HG03025 (cell line): Measurements from ENCODE around the gene RARRES1.

Experiments used
- ATAC-seq: cut with Tn5 transposase; IDR thresholded peaks from one replicate; pipeline ENCODE4 v1.9.1; 2021; ENCODE audit warnings: mild to moderate bottlenecking, moderate library complexity; ENCODE audit not compliant: unreplicated experiment, low FRiP score

RARRES1 gene

DNA sequence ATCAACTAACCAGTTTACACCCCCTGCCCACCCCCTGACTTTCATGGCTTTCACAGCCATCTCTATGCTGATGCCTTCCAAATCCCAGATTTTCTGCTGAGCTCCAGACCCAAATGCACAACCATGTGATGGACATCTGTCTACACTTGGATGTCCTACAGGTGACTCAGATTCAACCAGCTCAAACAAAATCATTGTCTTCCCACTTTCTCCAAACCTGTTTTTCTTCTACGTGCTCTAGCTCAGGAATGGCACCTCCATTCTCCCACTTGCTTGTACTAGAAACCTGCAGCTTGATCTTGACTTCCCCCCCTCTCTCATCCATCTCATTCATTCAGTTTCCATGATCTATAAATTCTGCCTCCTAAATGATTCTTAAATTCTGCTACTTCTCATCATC, 34.1 kb upstream of the RARRES1 start:
- ATAC-seq, result no peak

GRCh38 chr3:158765518-158766205, 33.4 kb upstream of the RARRES1 start:
- no peak for ATAC-seq

DNA sequence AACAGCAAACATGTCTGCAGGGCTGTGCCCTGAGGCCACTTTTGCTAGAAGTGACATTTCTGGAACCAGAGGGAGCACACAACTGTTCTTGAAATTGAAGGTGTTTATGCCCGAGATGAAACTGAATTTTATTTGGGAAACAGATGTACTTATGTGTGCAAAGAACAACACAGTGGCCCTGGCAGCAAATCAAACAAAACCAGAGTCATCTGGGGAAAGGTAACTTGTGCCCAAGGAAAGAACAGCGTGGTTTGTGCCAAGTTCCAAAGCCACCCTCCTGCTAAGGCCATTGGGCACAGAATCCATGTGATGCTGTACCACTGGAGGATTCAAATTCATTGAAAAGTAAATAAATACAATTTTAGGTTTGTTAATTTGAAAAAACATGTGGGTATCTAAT, 31.2 kb upstream of the RARRES1 start:
- no peak for ATAC-seq

DNA sequence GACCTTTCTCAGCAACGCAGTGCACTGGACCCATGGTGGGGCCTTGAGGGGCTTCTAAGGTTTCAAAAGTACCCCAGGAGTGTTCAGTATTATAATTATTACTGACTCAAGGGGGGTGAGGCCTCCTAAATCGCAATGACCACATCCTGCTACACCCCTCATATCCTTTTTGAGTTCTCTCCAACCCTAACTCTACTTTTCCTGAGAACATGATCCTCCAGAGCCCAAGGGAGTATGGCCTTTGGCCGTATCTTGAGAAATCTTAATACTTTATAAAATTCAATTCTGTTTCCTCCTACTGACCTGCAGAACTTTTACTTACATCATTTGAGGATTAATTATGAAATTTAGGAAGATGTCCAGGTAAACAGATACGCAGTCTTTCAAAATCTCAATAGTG, 30.4 kb upstream of the RARRES1 start:
- ATAC-seq, result no peak

GRCh38 chr3:158761350-158761749, 29.1 kb upstream of the RARRES1 start:
- no peak for ATAC-seq

GRCh38 chr3:158755421-158755820, 23.2 kb upstream of the RARRES1 start:
- ATAC-seq, result no peak

DNA sequence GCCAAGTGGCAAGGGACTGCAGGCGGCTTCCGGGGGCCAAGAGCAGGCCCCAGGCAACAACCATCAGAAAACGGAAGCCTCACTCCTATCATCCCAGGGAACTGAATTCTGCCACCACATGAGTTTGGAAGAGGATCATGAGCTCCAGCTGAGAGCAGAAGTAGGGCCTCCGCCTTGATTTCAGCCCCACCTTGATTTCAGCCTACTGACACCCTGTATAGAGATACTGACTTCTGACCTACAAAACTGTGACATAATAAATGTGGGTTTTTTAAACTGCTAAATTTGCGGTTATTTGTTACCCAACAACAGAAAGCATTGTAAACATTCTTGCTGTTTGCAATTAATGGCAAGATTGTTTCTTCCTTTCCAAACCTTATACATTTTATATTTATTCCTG, 21.6 kb upstream of the RARRES1 start:
- no peak for ATAC-seq

DNA sequence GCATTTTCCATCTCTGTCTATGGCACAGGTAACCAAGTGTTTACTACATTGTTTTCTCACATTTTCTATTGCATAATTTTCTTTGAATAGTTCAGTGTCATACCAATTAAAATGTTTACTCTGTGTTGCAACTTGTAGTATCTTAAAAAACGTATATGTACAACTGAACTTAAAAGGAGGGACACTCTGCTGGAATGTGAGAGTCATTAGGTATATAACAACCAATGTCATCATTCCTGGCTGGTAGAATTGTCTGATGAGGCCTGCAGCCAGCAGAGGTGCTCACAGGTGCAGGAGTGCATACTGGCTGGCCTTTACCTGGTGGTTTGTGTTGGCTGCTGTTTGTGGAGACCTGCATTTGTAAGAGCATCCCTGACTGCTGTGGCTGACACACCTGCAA, 19.1 kb upstream of the RARRES1 start:
- no peak for ATAC-seq

DNA sequence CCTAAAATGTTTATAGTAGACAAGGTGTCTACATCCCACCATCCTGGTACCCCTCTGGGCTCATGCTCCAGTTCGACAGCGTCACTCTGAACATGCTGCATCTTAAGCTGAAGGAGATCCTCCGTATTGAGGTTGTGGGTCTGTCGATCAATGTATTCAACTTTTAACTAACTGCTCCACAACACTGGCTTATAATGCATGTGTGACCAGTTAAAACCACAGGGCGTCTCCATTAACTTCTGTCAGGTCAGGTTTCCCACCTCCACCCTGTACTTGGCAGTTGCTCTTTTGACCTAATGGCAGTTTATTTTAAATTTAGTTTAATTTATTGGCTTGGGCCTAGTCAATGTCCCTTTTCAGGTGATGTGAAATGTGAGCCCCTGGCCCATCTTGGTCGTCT, 17.8 kb upstream of the RARRES1 start:
- ATAC-seq, result no peak

DNA sequence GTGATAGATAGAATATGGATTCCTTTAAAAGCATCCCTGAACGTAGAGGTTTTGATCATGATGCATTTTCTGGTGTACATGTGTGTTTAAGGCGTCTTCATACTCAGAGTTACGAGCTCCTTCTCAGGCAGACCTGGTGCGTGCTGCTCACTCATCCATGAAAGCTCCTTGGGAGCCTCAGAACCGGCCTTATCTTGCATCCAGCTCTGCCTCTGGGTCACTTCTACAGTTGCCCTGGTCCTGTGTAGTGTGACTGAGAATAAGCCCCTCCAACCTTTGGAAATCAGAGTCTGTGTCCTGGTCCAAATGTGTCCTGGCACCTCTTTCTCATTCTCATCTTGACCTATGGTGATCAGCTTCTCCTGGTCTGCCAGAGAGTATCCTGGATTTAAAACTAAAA, 17.3 kb upstream of the RARRES1 start:
- no peak for ATAC-seq

- no peak for ATAC-seq
Observed at GRCh38 chr3:158748237-158748828, 16.1 kb upstream of the RARRES1 start.

DNA sequence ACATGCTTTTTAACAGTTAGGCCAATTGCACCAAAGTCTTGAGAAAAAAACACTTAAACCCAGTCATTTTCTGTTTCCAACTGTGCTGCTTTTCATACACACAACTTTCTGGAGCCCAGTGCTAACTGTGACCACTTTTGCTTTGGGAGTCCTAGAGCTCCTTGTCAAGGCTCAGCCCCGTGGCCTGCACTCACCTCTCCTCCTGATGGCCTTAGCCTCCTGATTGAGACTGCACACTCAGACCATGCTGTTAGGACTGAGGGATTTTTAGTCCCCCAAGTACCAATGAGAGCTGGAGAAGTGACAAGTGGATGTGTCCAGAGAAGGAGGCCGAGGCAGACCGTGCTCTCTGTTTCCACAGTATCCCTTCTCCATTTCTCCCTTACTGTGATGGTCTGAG, 15.2 kb upstream of the RARRES1 start:
- ATAC-seq, result no peak

DNA sequence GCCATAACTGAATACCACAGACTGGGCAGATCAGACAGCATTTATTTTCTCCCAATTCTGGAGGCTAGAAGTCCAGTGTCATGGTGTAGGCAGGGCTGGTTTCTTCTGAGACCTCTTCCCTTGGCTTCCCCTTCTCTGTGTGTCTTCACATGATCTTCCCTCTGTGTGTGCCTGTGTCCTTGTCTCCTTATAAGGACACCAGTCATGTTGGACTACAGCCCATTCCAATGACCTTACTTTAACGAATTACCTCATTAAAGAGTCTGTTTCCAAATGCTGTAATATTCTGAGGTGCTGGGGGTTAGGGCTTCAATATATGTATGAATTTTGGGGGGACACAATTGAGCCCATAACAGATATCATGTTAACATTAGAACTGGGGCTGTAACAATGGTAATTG, 13.3 kb upstream of the RARRES1 start:
- ATAC-seq, result no peak

DNA sequence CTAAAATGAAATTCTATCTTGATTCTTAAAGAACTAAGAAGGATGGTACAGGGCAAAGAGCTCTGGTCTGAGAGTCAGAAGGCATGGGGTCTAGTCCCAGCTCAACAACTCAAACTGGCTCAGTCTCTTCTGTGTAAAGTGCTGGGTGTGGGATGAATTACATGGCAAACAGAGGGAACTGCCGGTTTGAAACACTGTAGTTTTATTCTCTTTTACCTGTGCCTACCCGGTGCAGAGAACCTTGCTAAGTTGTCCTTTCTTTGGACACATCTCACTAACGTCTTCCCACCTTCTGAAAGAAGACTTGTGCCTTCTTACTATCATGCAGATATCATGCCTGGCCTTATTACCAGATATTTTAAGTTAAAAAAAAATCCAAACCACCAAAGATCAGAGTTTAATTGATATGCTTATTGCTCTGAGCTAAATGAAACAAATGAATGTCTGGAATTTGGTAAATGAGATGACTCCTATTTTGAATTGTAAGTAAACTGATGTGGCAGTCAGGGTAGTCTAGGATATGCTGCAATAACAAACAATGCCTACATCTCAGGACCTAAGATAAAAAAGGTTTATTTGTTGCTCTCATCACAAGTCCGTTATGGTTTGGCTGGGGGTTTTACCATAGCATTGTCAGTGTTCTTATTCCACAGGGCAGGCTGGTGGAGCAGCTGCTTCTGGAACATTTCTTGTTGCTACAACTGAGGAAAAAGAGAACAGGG, 12.5 kb upstream of the RARRES1 start:
- no peak for ATAC-seq

DNA sequence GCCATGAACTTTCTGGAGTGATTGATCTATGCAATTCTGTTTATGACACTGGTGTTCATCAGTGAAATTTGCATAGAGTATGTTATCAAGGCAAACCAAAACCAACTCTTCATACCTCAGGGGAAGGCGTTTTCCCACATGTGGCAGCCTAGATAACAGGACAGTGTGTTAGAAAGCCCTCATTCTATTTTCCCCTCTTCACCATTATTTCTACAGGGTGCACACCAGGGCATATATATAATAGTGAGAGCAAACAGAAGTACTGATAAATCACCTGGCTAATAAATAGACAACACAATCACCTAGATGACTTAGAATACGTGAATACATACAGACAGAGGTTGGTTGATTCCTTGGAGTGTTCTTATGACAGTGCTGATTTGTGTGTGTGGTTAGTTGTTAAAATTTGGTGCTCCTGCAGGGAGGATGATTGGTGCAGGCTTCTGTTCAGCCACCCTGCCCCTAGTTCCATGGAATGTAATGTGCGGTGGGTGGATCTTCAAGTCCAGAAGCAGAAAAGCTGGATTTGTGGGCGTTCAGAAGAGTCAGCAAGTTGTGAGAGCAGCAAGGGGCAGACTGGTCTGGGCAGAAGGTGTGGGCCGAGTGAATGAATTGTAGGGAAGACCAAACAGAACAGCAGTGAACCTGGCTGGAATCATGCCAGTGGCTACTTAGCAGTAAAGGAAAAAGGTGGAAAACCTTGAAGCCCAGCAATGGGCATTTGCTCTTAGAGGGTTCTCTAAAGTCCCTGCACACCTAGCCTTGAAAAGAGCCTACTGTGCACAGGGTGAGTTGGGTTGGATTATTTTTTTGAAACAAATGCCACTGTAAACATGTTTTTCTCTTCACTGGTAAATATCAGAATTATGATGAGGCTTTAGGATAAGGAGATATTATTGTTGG, 11.7 kb upstream of the RARRES1 start:
- ATAC-seq, result no peak

DNA sequence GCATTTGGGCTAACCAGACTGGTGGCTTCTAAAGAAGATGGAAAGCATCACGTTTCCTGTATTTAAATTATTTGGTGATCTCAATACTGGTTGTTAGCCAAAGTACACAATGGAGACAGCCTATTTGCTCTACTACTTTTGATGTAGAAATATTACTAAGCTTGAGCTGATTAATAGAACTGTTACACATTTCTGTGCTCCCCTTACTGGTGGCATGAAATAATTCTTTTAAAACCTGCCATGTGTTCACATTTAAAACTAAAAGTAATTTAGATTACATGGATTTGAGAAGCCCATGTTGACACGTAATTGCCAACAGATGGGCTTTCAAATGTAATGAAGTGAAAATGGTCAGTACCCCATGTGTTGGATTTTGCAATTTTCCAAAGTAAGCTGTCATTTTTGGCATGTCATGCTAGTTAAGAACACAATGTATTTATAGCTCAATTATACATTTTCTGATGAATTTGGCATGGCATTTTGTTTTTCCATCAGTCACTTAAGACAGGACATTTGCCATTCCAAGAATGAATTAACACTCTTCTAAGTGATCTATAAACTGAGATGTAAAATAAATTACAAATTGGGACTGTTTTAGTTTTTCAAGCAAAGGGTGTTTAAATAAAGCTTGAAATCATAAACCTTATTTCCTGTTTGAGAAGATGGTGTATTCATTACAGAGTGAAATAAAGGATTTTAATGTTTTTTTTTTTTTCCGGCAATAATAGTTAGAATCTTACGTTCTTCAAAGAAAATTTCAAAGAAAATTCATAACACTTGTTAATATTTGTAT, 10.8 kb upstream of the RARRES1 start:
- no peak for ATAC-seq

DNA sequence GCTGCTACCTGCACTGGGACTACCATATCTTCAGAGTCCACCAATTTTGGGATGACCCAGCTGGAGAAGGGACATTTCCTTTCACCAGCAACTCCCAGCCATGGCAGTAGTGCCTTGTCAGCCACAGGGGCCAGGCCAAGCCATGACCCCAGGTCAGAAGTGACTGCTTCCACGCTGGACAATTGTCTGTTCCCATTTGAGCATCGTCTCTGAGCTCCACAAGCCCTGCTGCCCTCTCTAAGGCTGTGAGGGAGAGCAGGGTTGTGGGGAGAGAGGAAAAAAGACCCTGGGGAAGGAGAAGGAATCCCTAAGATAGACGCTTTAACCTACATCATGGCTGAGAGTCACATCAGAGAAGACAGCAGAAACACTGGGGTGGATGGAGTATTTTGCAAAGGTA, 7.4 kb upstream of the RARRES1 start:
- ATAC-seq, result no peak

DNA sequence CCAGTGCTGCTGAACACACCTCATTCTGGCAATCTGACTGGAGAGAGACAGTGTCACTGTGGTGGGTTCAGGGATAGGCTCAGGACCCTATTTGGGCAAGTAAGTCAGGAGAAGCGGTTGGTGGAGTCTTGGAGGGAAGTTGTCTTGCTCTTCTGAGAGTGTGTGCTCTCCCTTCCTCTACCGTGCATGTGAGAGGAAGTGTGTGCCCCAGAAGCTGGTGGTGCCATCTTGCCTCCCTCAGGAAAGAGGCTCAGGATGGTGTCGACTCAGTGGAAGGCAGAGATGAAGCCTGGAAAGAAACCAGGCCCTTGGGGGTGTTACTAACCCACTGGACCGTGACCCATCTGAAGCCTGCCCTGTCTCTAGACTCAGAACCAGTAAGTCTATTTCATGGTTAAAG, 6.8 kb upstream of the RARRES1 start:
- no peak for ATAC-seq

GRCh38 chr3:158738653-158739052, 6.4 kb upstream of the RARRES1 start:
- no peak for ATAC-seq

DNA sequence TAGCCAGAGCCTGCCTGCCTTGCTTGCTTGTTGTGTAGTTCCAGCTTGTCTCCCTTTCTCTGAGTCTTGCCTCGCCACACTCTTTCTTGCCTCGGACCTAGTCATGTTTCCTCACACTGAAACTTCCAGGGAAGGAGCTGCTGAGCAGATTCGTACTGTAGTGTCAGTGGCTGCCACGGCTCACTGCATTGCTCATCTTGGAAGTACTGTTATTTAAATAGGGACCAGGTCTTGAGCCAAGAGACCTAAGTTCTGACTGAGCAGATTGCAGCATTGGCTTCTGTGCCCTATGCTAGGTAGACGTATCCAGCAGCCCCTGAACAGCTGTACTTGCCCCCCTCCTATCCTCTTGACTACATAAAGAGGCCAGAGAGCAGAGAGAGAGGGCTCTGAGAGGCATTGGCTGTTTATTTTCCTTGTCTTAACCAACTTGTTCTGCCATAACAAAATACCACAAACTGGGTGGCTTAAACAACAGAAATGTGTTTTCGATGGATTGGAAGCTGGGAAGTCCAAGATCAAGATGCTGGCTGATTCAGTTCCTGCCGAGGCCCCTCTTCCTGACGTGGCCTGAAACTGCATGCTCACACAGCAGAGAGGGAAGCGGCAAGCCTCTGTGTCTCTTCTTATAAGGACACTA, 5.8 kb upstream of the RARRES1 start:
- no peak for ATAC-seq
